IMR-90 (cell line): ENCODE results near the gene CD96. TPM values are rescaled to one million over a fixed set of nuclear protein-coding genes. Genes with fewer than 3 reads are reported as not detected.

Experiments used
- ATAC-seq: fragments of 200-7000 bp; cut with Tn5 transposase; 2 replicates; pipeline ENCODE4 v1.9.1; 2020; ENCODE audit warnings: low read depth, mild to moderate bottlenecking, moderate library complexity
- Bru-seq: library from RNA; stranded (reverse); fragments of 400-500 nt; gene quantifications from one replicate; lab custom pipeline; 2021; lab: Mats Ljungman, UMichigan
- BruChase-seq, 2 experiments: library from RNA; stranded (reverse); fragments of 400-500 nt; gene quantifications; one replicate each; lab custom pipeline; 2021; lab: Mats Ljungman, UMichigan
- BruUV-seq: library from RNA; stranded (reverse); fragments of 400-500 nt; replicated peaks from 2 replicates; lab custom pipeline; 2021; lab: Mats Ljungman, UMichigan
- CTCF ChIA-PET: fragments of 300-600 bp; formaldehyde crosslinking; extraction: SDS; loops from one replicate; lab custom pipeline; 2021; ENCODE audit warnings: antibody characterized with exemption; lab: Yijun Ruan, JAX
- POLR2A ChIA-PET: fragments of 300-600 bp; sonication (Branson Sonifier 250); formaldehyde crosslinking; loops from one replicate; lab custom pipeline; 2022; ENCODE audit warnings: antibody characterized with exemption; ENCODE audit not compliant: unreplicated experiment; lab: Charles Lee
- DNase-seq: peaks from one replicate; pipeline ENCODE4 v3.0.0; 2013
- H2AFZ ChIP-seq: replicated peaks from 2 replicates; pipeline ENCODE3; 2013; ENCODE audit warnings: low read length, mild to moderate bottlenecking; ENCODE audit not compliant: poor library complexity
- H2AK5ac ChIP-seq: 2 replicates; pipeline ENCODE4 v1.6.1; 2013; ENCODE audit warnings: low read depth, low read length, inconsistent platforms
- H2AK9ac ChIP-seq: replicated peaks from 2 replicates; pipeline ENCODE3; 2013; ENCODE audit warnings: mild to moderate bottlenecking, low read depth, low read length, moderate library complexity; ENCODE audit not compliant: poor library complexity
- H2BK120ac ChIP-seq: 2 replicates; pipeline ENCODE4 v1.6.1; 2013; ENCODE audit warnings: low read depth, low read length, inconsistent platforms
- H2BK15ac ChIP-seq: 3 replicates; pipeline ENCODE4 v1.6.1; 2013; ENCODE audit warnings: low read depth, low read length, inconsistent platforms
- H2BK20ac ChIP-seq: 2 replicates; pipeline ENCODE4 v1.6.1; 2013; ENCODE audit warnings: low read depth, mild to moderate bottlenecking, inconsistent platforms, low read length, moderate library complexity
- H2BK5ac ChIP-seq: 2 replicates; pipeline ENCODE4 v1.6.1; 2013; ENCODE audit warnings: mild to moderate bottlenecking, low read depth, low read length, inconsistent platforms; ENCODE audit not compliant: poor library complexity, severe bottlenecking
- H3K14ac ChIP-seq: replicated peaks from 2 replicates; pipeline ENCODE4 v1.6.1; 2013; ENCODE audit warnings: low read depth, low read length, inconsistent platforms
- H3K18ac ChIP-seq: 2 replicates; pipeline ENCODE4 v1.6.1; 2013; ENCODE audit warnings: low read depth, low read length, control low read depth
- H3K23ac ChIP-seq: 2 replicates; pipeline ENCODE4 v1.6.1; 2013; ENCODE audit warnings: low read depth, low read length, inconsistent platforms
- H3K27ac ChIP-seq: 2 replicates; pipeline ENCODE4 v1.5.1; 2013; ENCODE audit warnings: mild to moderate bottlenecking, control low read depth, low read length; ENCODE audit not compliant: insufficient read depth
- H3K27me3 ChIP-seq: 2 replicates; pipeline ENCODE4 v1.6.1; 2013; ENCODE audit warnings: low read length; ENCODE audit not compliant: control insufficient read depth, insufficient read depth
- H3K36me3 ChIP-seq: 2 replicates; pipeline ENCODE4 v1.6.1; 2013; ENCODE audit warnings: low read length, mixed read lengths; ENCODE audit not compliant: control insufficient read depth, insufficient read depth
- H3K4ac ChIP-seq: 2 replicates; pipeline ENCODE4 v1.6.1; 2013; ENCODE audit warnings: low read depth, low read length, inconsistent platforms
- H3K4me1 ChIP-seq: 2 replicates; pipeline ENCODE4 v1.6.1; 2013; ENCODE audit warnings: low read length, mixed read lengths; ENCODE audit not compliant: control insufficient read depth, insufficient read depth
- H3K4me2 ChIP-seq: 2 replicates; pipeline ENCODE4 v1.6.1; 2013; ENCODE audit warnings: low read depth, mild to moderate bottlenecking, control low read depth, low read length, moderate library complexity
- H3K4me3 ChIP-seq: 2 replicates; pipeline ENCODE4 v1.5.1; 2013; ENCODE audit warnings: low read depth, mild to moderate bottlenecking, control low read depth, low read length, moderate library complexity; ENCODE audit not compliant: insufficient read depth
- H3K56ac ChIP-seq: 2 replicates; pipeline ENCODE4 v1.6.1; 2013; ENCODE audit warnings: low read length, inconsistent platforms; ENCODE audit not compliant: insufficient read depth; ENCODE audit errors: extremely low read depth
- H3K79me1 ChIP-seq, 2 experiments: 2 replicates each; pipeline ENCODE4 v1.6.1; 2013; ENCODE audit warnings: low read length in 2 of 2, inconsistent platforms in 1 of 2, low read depth in 1 of 2
- H3K9ac ChIP-seq: 2 replicates; pipeline ENCODE4 v1.6.1; 2013; ENCODE audit warnings: low read depth, low read length, control low read depth
- H3K9me1 ChIP-seq: 2 replicates; pipeline ENCODE4 v1.6.1; 2013; ENCODE audit warnings: low read length, inconsistent platforms; ENCODE audit not compliant: insufficient read depth
- H3K9me3 ChIP-seq: 2 replicates; pipeline ENCODE4 v1.6.1; 2013; ENCODE audit warnings: low read length; ENCODE audit not compliant: control insufficient read depth, insufficient read depth
- H4K20me1 ChIP-seq: 2 replicates; pipeline ENCODE4 v1.6.1; 2013; ENCODE audit warnings: low read length, inconsistent platforms; ENCODE audit not compliant: insufficient read depth
- H4K5ac ChIP-seq: 2 replicates; pipeline ENCODE4 v1.6.1; 2013; ENCODE audit warnings: mild to moderate bottlenecking, low read depth, low read length, control low read depth
- H4K8ac ChIP-seq, 2 experiments: 2 replicates each; pipeline ENCODE4 v1.6.1; 2013; ENCODE audit warnings: low read depth in 2 of 2, low read length in 2 of 2, control low read depth in 1 of 2, inconsistent platforms in 1 of 2
- H4K91ac ChIP-seq: 2 replicates; pipeline ENCODE4 v1.6.1; 2013; ENCODE audit warnings: low read depth, low read length, inconsistent platforms; ENCODE audit not compliant: insufficient read depth
- RFX5 ChIP-seq: IDR thresholded peaks from 2 replicates; pipeline ENCODE4 v1.8.0; 2012; ENCODE audit warnings: low read depth, mild to moderate bottlenecking, low read length, moderate library complexity
- WGBS, 2 experiments: methylation state at CpG; one replicate each; pipeline versions ENCODE4 v1.1.5 to v1.1.7; 2013; ENCODE audit warnings: missing lambda C conversion rate in 2 of 2; ENCODE audit not compliant: insufficient read length in 1 of 2; ENCODE audit errors: extremely low coverage in 2 of 2; 5-methylcytosine and 5-hydroxymethylcytosine counted together
- dilution Hi-C: fragments of 300-500 bp; cut with HindIII; formaldehyde crosslinking; loops from one replicate; pipeline ENCODE4 v1.14.3; 2018; ENCODE audit warnings: low sequenced_read_pairs; ENCODE audit not compliant: unreplicated experiment
- in situ Hi-C: fragments of 300-500 bp; cut with MboI; formaldehyde crosslinking; loops from 3 replicates; pipeline ENCODE4 v1.14.3; 2019; ENCODE audit warnings: low sequenced_read_pairs, inconsistent platforms, mixed read lengths
- intact Hi-C: fragments of 100-400 bp; cut with micrococcal nuclease; formaldehyde crosslinking; loops from 2 replicates; pipeline ENCODE4 v1.10.0; 2022
- long read RNA-seq: library from polyadenylated mRNA; unstranded; transcript quantifications from one replicate; pipeline ENCODE4 v2.0.0, GENCODE V29; 2021; ENCODE audit not compliant: unreplicated experiment
- polyA plus RNA-seq, 3 experiments: library from polyadenylated mRNA; depleted of rRNA; stranded (reverse); fragments of >200 nt; gene quantifications; 2 replicates each; pipeline ENCODE4 v1.2.3, GENCODE V29; 2012; ENCODE audit warnings: low replicate concordance in 1 of 3
- total RNA-seq: library from RNA; depleted of rRNA; stranded (reverse); fragments of >200 nt; gene quantifications from 2 replicates; pipeline ENCODE4 v1.2.3, GENCODE V29; 2012; rRNA removed
- TF ChIP-seq, protein P1 (sequence below): conservative IDR thresholded peaks from 2 replicates; pipeline ENCODE4 v1.5.1; 2012; ENCODE audit warnings: mild to moderate bottlenecking, low read depth, low read length, improper control_type of control experiment

The CD96 gene
- 0.18 and 0.28 TPM in 2 replicates for total RNA-seq
- 0.05 and 0.06 TPM in 2 replicates for polyA plus RNA-seq (2012; rRNA removed)
- 0.04 and 0.05 TPM in 2 replicates for polyA plus RNA-seq (2012; cell fraction: cytosol; rRNA removed)
- 0.21 TPM in 1 of 2 replicates, not detected in the other for polyA plus RNA-seq (2012; cell fraction: nucleus; rRNA removed; ENCODE audit: low replicate concordance)
- percentile 5 among the genes with signal in this experiment for Bru-seq, nascent RNA
- percentile 4 among the genes with signal in this experiment for BruChase-seq, experiment 1, labeled RNA remaining after a 6-hour chase
- percentile 6 among the genes with signal in this experiment for BruChase-seq, experiment 2, labeled RNA remaining after a 2-hour chase
- long read RNA-seq, result 0 reads

DNA sequence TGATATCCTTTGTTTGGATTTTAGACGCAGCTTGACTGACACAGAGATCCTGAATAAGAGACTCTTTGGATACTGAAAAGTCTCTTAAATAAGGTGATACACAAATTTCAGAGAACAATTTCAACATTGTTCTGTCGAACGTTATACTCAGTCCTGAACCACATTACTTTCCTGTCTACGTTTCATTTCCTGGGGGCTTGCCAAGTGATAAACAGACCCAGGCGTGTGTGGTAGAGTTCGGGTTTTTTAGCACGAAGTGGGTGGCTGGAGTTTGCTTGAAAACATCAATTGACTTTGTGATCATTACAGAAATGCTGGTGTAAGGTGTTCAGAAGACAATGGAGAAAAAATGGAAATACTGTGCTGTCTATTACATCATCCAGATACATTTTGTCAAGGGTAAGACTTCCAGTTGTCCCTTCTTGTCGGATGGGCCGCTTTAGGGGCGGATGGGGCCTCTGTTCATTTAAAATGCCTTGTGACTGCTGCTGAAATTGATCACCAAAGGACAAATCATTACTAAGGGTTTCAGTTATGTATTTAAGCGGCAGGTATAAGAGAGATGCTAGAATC, at the start of gene CD96:
Gene CD96, plus strand, starts transcription at position 287 of the 573 bp plus-strand sequence. Its CDS starts 52 bp downstream, at position 339.
- DNase-seq (peak; percentile 65), ATAC-seq (no peak)
- H3K9ac ChIP-seq, result no peak within 1 kb of the TSS
- no peaks in the 10 kb centered on the region for H3K9me3 ChIP-seq
- no peak within 1 kb of the TSS for H2BK5ac ChIP-seq
- no peak within 1 kb of the TSS for H3K23ac ChIP-seq
- TF ChIP-seq RFX5, result no peak
- TF ChIP-seq, protein P1, sequence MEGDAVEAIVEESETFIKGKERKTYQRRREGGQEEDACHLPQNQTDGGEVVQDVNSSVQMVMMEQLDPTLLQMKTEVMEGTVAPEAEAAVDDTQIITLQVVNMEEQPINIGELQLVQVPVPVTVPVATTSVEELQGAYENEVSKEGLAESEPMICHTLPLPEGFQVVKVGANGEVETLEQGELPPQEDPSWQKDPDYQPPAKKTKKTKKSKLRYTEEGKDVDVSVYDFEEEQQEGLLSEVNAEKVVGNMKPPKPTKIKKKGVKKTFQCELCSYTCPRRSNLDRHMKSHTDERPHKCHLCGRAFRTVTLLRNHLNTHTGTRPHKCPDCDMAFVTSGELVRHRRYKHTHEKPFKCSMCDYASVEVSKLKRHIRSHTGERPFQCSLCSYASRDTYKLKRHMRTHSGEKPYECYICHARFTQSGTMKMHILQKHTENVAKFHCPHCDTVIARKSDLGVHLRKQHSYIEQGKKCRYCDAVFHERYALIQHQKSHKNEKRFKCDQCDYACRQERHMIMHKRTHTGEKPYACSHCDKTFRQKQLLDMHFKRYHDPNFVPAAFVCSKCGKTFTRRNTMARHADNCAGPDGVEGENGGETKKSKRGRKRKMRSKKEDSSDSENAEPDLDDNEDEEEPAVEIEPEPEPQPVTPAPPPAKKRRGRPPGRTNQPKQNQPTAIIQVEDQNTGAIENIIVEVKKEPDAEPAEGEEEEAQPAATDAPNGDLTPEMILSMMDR, result no peak
- H3K4me2 ChIP-seq, result no peak within 1 kb of the TSS; the same call in 1 of the 2 replicates
- peak within 1 kb of the TSS; percentile 11; the same call in 1 of the 2 replicates for H3K4ac ChIP-seq
- no peak within 1 kb of the TSS for H3K18ac ChIP-seq
- no peak within 1 kb of the TSS for H2BK20ac ChIP-seq
- no peaks in the 10 kb centered on the region for H3K27me3 ChIP-seq
- ChIA-PET CTCF (interaction anchor here (0.9 to 1.0 kb wide), 3 partner anchors 19 to 149 kb away, joined by 4 to 6 read pairs (median 4); no protein-coding TSS in a partner anchor), POLR2A (no interaction called here)
- no peak within 1 kb of the TSS for H3K4me3 ChIP-seq
- H2AK5ac ChIP-seq, result peak within 1 kb of the TSS; percentile 49; the same call in 1 of the 2 replicates
- in situ Hi-C loops (no loop called here), intact Hi-C loops (no loop called here), dilution Hi-C loops (no loop called here)
- no TSS peak for BruUV-seq
- H3K4me1 ChIP-seq, result peaks cover 5% of the 10 kb centered on the region
- H3K9me1 ChIP-seq, result peaks cover 3% of the 10 kb centered on the region; the same call in 1 of the 2 replicates
- H3K56ac ChIP-seq, result no peak within 1 kb of the TSS
- 100% methylated on average over 2 of the region's 11 CpGs; no CpG with 5 or more reads in 1 of the 2 experiments for whole genome bisulfite sequencing, 2 experiments
- H4K91ac ChIP-seq, result peak within 1 kb of the TSS; percentile 23; the same call in 1 of the 2 replicates
- H2AFZ ChIP-seq, result no peak within 1 kb of the TSS
- no peaks in the 10 kb centered on the region for H3K79me1 ChIP-seq
- H4K8ac ChIP-seq, result peak within 1 kb of the TSS in 1 of 2 experiments; percentile 14; a peak in 1 of 4 replicates
- H4K5ac ChIP-seq, result no peak within 1 kb of the TSS
- peak within 1 kb of the TSS; percentile 16 for H2BK120ac ChIP-seq
- peak within 1 kb of the TSS; percentile 10 for H2AK9ac ChIP-seq
- H3K36me3 ChIP-seq, result no peaks in the 10 kb centered on the region
- H4K20me1 ChIP-seq, result no peaks in the 10 kb centered on the region
- no peak within 1 kb of the TSS for H3K27ac ChIP-seq
- no peak within 1 kb of the TSS for H2BK15ac ChIP-seq
- H3K14ac ChIP-seq, result 0 out of 2 replicates have a peak within 1 kb of the TSS, but pooled peaks have one; percentile 4
